HFFc6 (cell line): ENCODE data around the gene CD79A. TPM values are rescaled to one million over a fixed set of nuclear protein-coding genes. Genes with fewer than 3 reads are reported as not detected.

Source experiments
- DNase-seq: peaks from one replicate; pipeline ENCODE4 v3.0.0-alpha.2; 2018
- H3K27ac Mint-ChIP-seq: 2 replicates; pipeline ENCODE4 v1.8.0; 2020; ENCODE audit warnings: mild to moderate bottlenecking, mixed read lengths
- H3K27me3 Mint-ChIP-seq: 2 replicates; pipeline ENCODE4 v1.8.0; 2021; ENCODE audit warnings: mild to moderate bottlenecking, moderate library complexity, mixed read lengths; ENCODE audit not compliant: insufficient read depth
- H3K36me3 Mint-ChIP-seq: 2 replicates; pipeline ENCODE4 v1.8.0; 2021; ENCODE audit warnings: low read depth, mixed read lengths
- H3K4me1 Mint-ChIP-seq: 2 replicates; pipeline ENCODE4 v1.8.0; 2020; ENCODE audit warnings: low read depth, mixed read lengths
- H3K4me3 Mint-ChIP-seq: 2 replicates; pipeline ENCODE4 v1.8.0; 2020; ENCODE audit warnings: mild to moderate bottlenecking, moderate library complexity, mixed read lengths
- H3K9me3 Mint-ChIP-seq: 2 replicates; pipeline ENCODE4 v1.8.0; 2020; ENCODE audit warnings: mild to moderate bottlenecking, mixed read lengths
- total RNA-seq, 6 experiments: library from RNA; stranded (reverse); fragmentation: NEBNext Ultra II Directional; extraction: Animal tissue kit (Norgen Biotek cat#: 25700); gene quantifications; 2 replicates in 1 of 6; 3 replicates in 5 of 6; pipeline ENCODE4 v1.2.3, GENCODE V29; 2021
- TF ChIP-seq, protein P1 (sequence below): fragments of 200-600 bp; sonication (generic); IDR thresholded peaks from 2 replicates; pipeline ENCODE4 v1.5.0; 2021; ENCODE audit warnings: antibody characterized with exemption, mild to moderate bottlenecking

The CD79A gene
- total RNA-seq, 6 experiments from 2014 or later = 0.23 to 0.62 (median 0.35) TPM; not detected in 2

DNA sequence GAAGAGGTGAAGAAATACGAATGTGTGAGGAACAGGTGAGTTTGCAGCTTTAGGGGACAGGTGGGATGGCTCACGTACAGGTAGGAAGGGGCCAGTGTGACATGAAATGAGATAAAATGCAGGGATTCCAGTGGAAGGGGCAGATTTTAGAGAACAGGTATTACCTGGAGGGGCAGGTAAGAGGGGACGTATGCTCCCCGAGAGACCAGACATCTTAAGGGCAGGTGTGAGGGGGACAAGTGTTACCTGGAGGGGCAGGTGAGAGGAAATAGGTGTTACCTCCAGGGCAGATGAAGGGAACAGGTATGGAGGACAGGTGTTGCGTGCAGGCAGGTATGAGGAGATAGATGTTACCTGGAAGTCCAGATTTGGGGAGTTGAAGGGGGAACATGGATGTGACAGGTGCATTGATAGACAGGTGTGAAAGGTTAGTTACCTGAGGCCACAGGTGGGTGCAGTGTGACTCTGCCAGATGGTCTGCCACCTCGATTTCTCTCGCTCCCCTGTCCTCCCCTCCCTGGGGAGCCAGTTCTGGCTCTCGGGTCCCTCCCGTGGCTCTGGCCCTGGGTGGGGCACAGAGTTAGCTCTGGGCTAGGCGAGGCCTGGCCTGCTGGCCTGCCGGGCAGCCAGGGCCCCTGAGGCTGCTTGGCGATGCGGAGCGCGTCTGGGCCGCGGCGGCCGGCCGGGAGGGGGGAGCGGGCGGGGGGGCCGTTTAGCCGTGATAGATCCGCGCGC, 49.1 kb downstream of the CD79A start:
- H3K27me3 Mint-ChIP-seq = peaks cover 46% of the 10 kb centered on the region

DNA sequence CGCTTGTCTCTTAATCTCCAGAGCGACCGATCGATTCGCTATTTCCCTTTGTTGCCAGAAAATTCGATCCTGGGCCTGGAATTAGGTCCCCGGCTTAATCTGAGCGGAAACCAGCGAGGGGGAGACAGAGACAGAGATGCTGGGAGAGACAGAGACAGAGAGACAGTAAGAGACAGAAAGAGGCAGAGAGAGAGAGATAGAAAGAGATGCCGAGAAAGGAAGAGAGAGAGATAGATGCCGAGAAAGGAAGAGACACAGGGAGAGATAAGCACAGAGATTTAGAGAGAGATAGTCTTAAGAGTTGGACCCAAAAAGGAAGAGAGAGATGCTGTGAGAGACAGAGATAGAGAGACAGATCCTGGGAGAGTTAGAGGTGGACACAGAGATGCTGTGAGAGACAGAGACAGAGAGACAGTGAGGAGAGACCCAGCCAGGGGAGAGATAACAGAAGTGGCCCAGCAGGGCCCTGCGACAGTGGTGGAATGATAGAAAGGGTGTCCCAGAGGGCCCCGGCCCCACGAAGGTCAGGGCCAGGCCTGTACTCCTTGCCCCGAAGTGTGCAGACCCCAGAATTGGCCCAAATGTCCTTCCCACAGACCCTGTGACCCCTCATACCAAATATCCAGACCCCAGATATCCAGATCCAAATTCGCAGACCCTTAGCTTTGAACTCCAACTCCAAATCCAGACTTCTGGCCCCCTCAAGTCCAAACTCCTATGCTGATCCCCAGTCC, 49.9 kb downstream of the CD79A start:
- peaks cover 7% of the 10 kb centered on the region for H3K4me1 Mint-ChIP-seq
- H3K9me3 Mint-ChIP-seq = no peaks in the 10 kb centered on the region
- no peak overlapping the region for H3K4me3 Mint-ChIP-seq
- H3K27me3 Mint-ChIP-seq = peaks cover 42% of the 10 kb centered on the region
- H3K27ac Mint-ChIP-seq = no peak overlapping the region
- TF ChIP-seq, protein P1, sequence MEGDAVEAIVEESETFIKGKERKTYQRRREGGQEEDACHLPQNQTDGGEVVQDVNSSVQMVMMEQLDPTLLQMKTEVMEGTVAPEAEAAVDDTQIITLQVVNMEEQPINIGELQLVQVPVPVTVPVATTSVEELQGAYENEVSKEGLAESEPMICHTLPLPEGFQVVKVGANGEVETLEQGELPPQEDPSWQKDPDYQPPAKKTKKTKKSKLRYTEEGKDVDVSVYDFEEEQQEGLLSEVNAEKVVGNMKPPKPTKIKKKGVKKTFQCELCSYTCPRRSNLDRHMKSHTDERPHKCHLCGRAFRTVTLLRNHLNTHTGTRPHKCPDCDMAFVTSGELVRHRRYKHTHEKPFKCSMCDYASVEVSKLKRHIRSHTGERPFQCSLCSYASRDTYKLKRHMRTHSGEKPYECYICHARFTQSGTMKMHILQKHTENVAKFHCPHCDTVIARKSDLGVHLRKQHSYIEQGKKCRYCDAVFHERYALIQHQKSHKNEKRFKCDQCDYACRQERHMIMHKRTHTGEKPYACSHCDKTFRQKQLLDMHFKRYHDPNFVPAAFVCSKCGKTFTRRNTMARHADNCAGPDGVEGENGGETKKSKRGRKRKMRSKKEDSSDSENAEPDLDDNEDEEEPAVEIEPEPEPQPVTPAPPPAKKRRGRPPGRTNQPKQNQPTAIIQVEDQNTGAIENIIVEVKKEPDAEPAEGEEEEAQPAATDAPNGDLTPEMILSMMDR = no peak
- DNase-seq = no peak
- H3K36me3 Mint-ChIP-seq = no peaks in the 10 kb centered on the region

More for the DNA sequence above, 49.1 kb downstream of the CD79A start:
- H3K27ac Mint-ChIP-seq = no peak overlapping the region
- no peak overlapping the region for H3K4me3 Mint-ChIP-seq
- DNase-seq = no peak
- H3K36me3 Mint-ChIP-seq = no peaks in the 10 kb centered on the region
- H3K9me3 Mint-ChIP-seq = no peaks in the 10 kb centered on the region
- peaks cover 7% of the 10 kb centered on the region for H3K4me1 Mint-ChIP-seq
- TF ChIP-seq, protein P1 = no peak

DNA sequence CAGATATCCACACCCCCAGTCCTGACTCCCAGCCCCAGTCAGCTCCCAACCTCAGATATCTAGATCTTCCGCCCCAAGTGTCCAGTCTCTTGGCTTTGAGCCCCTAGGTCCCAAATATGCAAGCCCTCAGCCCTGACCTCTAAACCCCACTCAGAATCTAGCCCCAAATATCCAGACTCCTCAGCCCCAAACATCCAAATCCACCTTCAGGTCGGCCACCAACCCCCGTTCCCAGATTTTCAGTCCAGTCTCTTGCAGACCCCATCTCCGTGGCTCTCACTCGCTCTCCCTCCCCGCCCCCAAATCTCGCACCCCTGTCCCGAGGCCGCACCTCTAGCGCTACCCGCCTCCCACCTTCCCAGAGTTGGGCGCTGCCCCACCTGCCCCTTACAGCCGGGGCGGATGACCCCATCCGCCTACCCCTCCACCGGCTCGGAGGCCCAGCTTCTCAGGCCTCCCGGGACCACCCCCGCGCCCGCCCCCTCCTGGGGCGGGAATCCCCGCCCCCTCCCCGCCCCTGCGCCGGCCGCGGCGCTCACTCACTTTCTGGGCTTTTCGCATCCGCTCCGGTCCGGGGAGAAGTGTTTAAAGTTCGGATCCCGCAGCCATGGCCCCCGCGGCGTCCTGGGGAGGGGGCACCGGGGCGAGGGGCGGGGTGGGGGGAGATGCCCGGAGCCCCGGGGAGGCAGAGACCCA, 50.6 kb downstream of the CD79A start:
- no peak for DNase-seq
- H3K4me3 Mint-ChIP-seq = peak overlapping the region; percentile 79
- H3K9me3 Mint-ChIP-seq = no peaks in the 10 kb centered on the region
- TF ChIP-seq, protein P1 = no peak
- H3K27me3 Mint-ChIP-seq = peaks cover 39% of the 10 kb centered on the region
- H3K27ac Mint-ChIP-seq = no peak overlapping the region
- H3K4me1 Mint-ChIP-seq = peaks cover 9% of the 10 kb centered on the region
- no peaks in the 10 kb centered on the region for H3K36me3 Mint-ChIP-seq

DNA sequence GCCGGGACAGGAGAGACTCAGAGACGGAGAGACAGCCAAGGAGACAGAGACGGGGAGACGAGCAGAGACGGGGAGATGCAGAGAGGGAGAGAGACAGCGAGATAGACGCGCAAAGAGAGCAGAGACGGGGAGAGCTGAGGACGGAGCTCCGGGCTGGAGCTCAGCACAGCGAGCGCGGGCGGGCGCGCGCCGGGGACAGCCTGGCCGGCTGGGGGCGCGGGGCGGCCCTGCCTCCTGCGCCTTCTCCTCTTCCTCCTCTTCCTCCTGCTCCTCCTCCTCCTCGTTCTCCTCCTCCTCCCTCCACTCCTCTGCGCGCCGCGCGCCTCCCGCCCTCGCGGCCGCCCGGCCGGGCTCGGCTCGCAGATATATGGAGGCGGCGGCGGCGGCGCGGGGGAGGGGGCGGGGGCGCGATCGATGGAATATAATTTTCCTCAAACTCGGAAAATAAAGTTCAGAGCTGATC, 51.2 kb downstream of the CD79A start, which contains the start of gene ERFL:
TSS of gene ERFL (minus strand) at position 229 of the 463 bp plus-strand sequence. CDS start 15,530 bp downstream, outside the sequence.
- TF ChIP-seq, protein P1 = no peak
- H3K27me3 Mint-ChIP-seq = peaks cover 37% of the 10 kb centered on the region
- H3K4me1 Mint-ChIP-seq = peaks cover 13% of the 10 kb centered on the region
- DNase-seq = no peak
- H3K9me3 Mint-ChIP-seq = no peaks in the 10 kb centered on the region
- H3K4me3 Mint-ChIP-seq = peak within 1 kb of the TSS; percentile 79
- no peaks in the 10 kb centered on the region for H3K36me3 Mint-ChIP-seq
- no peak within 1 kb of the TSS for H3K27ac Mint-ChIP-seq

DNA sequence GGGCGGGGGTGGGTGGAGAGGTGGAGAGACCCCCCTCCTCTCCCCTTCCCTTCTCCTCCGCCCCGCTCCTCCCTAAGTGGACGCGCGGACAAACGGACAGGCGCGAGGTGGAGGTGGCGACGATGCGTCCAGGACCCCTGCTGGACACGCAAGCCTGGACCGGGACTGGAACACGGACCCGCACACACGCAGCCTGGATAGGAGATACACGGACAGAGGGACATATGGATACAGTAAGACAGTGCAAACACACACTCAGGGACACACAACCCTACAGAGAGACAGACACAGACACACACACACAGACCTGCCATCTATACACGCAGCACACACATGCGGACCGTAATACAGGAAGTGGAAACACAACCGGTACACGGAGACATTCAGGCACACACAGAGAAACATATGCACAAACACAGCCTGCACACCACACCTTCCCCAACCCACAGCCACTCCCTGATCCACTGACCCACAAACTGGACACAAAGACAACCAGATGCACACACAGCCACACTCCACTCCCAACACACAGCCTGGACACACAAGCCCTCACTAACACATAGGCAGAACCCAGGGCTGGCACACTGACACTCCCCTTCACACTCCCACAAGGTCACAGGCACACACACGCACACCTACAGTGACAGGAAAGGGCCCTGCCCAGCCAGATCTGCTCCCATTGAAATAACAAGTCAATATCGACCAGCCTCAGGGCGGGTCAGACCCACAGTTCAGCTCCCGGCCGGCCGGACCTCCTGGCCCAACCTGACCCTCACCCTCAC, 51.9 kb downstream of the CD79A start:
- peaks cover 13% of the 10 kb centered on the region for H3K4me1 Mint-ChIP-seq
- H3K4me3 Mint-ChIP-seq = peak overlapping the region; percentile 63
- no peaks in the 10 kb centered on the region for H3K9me3 Mint-ChIP-seq
- H3K27me3 Mint-ChIP-seq = peaks cover 42% of the 10 kb centered on the region
- no peak for DNase-seq
- no peaks in the 10 kb centered on the region for H3K36me3 Mint-ChIP-seq
- TF ChIP-seq, protein P1 = no peak
- H3K27ac Mint-ChIP-seq = no peak overlapping the region
